ENCODE data around the gene LDHA. TPM values are rescaled to one million over a fixed set of nuclear protein-coding genes. Genes with fewer than 3 reads are reported as not detected.
A peak's percentile ranks its signal among the peaks of the same experiment; 100 is the strongest.

LDHA gene
- total and polyA plus RNA-seq, 2 of the 13 experiments (the other 11 are each of a cell fraction or from before 2014, with no cell fraction given) = 805 to 1,547 TPM

DNA sequence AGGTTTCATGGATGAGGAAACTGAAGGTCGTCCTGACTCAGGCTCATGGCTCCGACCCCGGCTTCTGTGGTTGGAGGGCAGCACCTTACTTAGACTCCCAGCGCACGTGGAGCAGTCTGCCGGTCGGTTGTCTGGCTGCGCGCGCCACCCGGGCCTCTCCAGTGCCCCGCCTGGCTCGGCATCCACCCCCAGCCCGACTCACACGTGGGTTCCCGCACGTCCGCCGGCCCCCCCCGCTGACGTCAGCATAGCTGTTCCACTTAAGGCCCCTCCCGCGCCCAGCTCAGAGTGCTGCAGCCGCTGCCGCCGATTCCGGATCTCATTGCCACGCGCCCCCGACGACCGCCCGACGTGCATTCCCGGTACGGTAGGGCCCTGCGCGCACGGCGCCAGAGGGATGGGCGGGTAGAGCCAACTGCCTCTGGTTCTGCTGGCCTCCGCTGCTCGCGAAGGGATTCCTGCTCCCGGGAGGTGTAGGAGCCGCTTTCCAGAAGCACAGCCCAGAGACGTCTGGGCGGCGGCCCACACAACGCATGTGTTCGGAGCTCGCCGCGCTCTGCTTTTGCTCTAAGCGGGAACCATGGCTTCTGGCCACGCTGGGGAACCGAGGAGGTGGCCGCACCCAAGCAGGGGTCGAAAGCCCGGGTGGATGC lies at the start of gene LDHA (continued):
- TF ChIP-seq SRF (IDR thresholded peaks at IDR 0.05; ENCODE audit: low read depth, low read length) (no peak), ASH2L (IDR thresholded peaks at IDR 0.05; ENCODE audit: insufficient read length, low read depth, low read length) (peak; percentile 81), MXD4 (CRISPR knock-in tag; IDR thresholded peaks at IDR 0.05) (peak; percentile 99), SP5 (CRISPR knock-in tag; IDR thresholded peaks at IDR 0.05; ENCODE audit: borderline replicate concordance, low read depth) (peak; percentile 83), POLR2AphosphoS5 (IDR thresholded peaks at IDR 0.05; ENCODE audit: low read depth, low read length) (peak; percentile 99), ZSCAN30 (CRISPR knock-in tag; IDR thresholded peaks at IDR 0.05) (peak; percentile 97), PPARG (CRISPR knock-in tag; conservative IDR thresholded peaks at IDR 0.05) (peak; percentile 66; the same call in 1 of the 2 replicates), PHF5A (CRISPR knock-in tag; IDR thresholded peaks at IDR 0.05; ENCODE audit: low read depth, unreplicated experiment) (no peak), CCAR2 (optimal IDR thresholded peaks at IDR 0.05; ENCODE audit: low read depth, low read length) (no peak), KDM5A (IDR thresholded peaks at IDR 0.05; ENCODE audit: borderline replicate concordance, low read length) (no peak), REPIN1 (CRISPR knock-in tag; IDR thresholded peaks at IDR 0.05; ENCODE audit: borderline replicate concordance, low read depth) (peak; percentile 96)
- TF ChIP-seq, protein P1, sequence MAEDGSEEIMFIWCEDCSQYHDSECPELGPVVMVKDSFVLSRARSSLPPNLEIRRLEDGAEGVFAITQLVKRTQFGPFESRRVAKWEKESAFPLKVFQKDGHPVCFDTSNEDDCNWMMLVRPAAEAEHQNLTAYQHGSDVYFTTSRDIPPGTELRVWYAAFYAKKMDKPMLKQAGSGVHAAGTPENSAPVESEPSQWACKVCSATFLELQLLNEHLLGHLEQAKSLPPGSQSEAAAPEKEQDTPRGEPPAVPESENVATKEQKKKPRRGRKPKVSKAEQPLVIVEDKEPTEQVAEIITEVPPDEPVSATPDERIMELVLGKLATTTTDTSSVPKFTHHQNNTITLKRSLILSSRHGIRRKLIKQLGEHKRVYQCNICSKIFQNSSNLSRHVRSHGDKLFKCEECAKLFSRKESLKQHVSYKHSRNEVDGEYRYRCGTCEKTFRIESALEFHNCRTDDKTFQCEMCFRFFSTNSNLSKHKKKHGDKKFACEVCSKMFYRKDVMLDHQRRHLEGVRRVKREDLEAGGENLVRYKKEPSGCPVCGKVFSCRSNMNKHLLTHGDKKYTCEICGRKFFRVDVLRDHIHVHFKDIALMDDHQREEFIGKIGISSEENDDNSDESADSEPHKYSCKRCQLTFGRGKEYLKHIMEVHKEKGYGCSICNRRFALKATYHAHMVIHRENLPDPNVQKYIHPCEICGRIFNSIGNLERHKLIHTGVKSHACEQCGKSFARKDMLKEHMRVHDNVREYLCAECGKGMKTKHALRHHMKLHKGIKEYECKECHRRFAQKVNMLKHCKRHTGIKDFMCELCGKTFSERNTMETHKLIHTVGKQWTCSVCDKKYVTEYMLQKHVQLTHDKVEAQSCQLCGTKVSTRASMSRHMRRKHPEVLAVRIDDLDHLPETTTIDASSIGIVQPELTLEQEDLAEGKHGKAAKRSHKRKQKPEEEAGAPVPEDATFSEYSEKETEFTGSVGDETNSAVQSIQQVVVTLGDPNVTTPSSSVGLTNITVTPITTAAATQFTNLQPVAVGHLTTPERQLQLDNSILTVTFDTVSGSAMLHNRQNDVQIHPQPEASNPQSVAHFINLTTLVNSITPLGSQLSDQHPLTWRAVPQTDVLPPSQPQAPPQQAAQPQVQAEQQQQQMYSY (CRISPR knock-in tag; IDR thresholded peaks at IDR 0.05) = no peak; the same call in none of the 2 replicates
- TF ChIP-seq, protein P2, sequence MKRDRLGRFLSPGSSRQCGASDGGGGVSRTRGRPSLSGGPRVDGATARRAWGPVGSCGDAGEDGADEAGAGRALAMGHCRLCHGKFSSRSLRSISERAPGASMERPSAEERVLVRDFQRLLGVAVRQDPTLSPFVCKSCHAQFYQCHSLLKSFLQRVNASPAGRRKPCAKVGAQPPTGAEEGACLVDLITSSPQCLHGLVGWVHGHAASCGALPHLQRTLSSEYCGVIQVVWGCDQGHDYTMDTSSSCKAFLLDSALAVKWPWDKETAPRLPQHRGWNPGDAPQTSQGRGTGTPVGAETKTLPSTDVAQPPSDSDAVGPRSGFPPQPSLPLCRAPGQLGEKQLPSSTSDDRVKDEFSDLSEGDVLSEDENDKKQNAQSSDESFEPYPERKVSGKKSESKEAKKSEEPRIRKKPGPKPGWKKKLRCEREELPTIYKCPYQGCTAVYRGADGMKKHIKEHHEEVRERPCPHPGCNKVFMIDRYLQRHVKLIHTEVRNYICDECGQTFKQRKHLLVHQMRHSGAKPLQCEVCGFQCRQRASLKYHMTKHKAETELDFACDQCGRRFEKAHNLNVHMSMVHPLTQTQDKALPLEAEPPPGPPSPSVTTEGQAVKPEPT (CRISPR knock-in tag; IDR thresholded peaks at IDR 0.05; ENCODE audit: low read depth) = peak; percentile 88
- TF ChIP-seq, protein P3, sequence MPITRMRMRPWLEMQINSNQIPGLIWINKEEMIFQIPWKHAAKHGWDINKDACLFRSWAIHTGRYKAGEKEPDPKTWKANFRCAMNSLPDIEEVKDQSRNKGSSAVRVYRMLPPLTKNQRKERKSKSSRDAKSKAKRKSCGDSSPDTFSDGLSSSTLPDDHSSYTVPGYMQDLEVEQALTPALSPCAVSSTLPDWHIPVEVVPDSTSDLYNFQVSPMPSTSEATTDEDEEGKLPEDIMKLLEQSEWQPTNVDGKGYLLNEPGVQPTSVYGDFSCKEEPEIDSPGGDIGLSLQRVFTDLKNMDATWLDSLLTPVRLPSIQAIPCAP (CRISPR knock-in tag; IDR thresholded peaks at IDR 0.05; ENCODE audit: low read depth) = 0 out of 2 replicates have a peak, but pooled peaks have one; percentile 57
- TF ChIP-seq, protein P4, sequence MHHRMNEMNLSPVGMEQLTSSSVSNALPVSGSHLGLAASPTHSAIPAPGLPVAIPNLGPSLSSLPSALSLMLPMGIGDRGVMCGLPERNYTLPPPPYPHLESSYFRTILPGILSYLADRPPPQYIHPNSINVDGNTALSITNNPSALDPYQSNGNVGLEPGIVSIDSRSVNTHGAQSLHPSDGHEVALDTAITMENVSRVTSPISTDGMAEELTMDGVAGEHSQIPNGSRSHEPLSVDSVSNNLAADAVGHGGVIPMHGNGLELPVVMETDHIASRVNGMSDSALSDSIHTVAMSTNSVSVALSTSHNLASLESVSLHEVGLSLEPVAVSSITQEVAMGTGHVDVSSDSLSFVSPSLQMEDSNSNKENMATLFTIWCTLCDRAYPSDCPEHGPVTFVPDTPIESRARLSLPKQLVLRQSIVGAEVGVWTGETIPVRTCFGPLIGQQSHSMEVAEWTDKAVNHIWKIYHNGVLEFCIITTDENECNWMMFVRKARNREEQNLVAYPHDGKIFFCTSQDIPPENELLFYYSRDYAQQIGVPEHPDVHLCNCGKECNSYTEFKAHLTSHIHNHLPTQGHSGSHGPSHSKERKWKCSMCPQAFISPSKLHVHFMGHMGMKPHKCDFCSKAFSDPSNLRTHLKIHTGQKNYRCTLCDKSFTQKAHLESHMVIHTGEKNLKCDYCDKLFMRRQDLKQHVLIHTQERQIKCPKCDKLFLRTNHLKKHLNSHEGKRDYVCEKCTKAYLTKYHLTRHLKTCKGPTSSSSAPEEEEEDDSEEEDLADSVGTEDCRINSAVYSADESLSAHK (CRISPR knock-in tag; IDR thresholded peaks at IDR 0.05; ENCODE audit: borderline replicate concordance) = 0 out of 2 replicates have a peak, but pooled peaks have one; percentile 76
- TF ChIP-seq, protein P5, sequence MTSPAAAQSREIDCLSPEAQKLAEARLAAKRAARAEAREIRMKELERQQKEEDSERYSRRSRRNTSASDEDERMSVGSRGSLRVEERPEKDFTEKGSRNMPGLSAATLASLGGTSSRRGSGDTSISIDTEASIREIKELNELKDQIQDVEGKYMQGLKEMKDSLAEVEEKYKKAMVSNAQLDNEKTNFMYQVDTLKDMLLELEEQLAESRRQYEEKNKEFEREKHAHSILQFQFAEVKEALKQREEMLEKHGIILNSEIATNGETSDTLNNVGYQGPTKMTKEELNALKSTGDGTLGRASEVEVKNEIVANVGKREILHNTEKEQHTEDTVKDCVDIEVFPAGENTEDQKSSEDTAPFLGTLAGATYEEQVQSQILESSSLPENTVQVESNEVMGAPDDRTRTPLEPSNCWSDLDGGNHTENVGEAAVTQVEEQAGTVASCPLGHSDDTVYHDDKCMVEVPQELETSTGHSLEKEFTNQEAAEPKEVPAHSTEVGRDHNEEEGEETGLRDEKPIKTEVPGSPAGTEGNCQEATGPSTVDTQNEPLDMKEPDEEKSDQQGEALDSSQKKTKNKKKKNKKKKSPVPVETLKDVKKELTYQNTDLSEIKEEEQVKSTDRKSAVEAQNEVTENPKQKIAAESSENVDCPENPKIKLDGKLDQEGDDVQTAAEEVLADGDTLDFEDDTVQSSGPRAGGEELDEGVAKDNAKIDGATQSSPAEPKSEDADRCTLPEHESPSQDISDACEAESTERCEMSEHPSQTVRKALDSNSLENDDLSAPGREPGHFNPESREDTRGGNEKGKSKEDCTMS (CRISPR knock-in tag; conservative IDR thresholded peaks at IDR 0.05) = no peak
